GM11168 (cell line): ENCODE measurements around the gene TNIP2.
"Not testable (repeated sequence)": the region's sequence is repeated elsewhere in the genome, so short reads cannot be mapped to it uniquely, and the experiment has no call there.

Experiments
- in situ Hi-C: fragments of 300-500 bp; cut with MboI; formaldehyde crosslinking; loops from one replicate; pipeline ENCODE4 v1.12.0; 2022; ENCODE audit warnings: low sequenced_read_pairs; ENCODE audit not compliant: unreplicated experiment

The TNIP2 gene

GRCh38 chr4:2728806-2729532 lies 27.2 kb downstream of the TNIP2 start:
- in situ Hi-C loops: no loop called here

- in situ Hi-C loops: no loop called here
Measured at GRCh38 chr4:2728221-2728620, 27.9 kb downstream of the TNIP2 start.

- in situ Hi-C loops: not testable (repeated sequence)
Measured at GRCh38 chr4:2726881-2727280, 29.3 kb downstream of the TNIP2 start.

- in situ Hi-C loops: no loop called here
Measured at GRCh38 chr4:2725380-2725779, 30.8 kb downstream of the TNIP2 start.

GRCh38 chr4:2723751-2724150 lies 32.4 kb downstream of the TNIP2 start:
- in situ Hi-C loops: no loop called here

GRCh38 chr4:2722033-2722432 lies 34.1 kb downstream of the TNIP2 start:
- in situ Hi-C loops: no loop called here

- in situ Hi-C loops: no loop called here
Measured at GRCh38 chr4:2721586-2721985, 34.5 kb downstream of the TNIP2 start.

GRCh38 chr4:2716236-2716635 lies 39.9 kb downstream of the TNIP2 start:
- in situ Hi-C loops: no loop called here

- in situ Hi-C loops: no loop called here
Measured at GRCh38 chr4:2715426-2715825, 40.7 kb downstream of the TNIP2 start.

GRCh38 chr4:2714918-2715317 lies 41.2 kb downstream of the TNIP2 start:
- in situ Hi-C loops: no loop called here

GRCh38 chr4:2714061-2714770 lies 41.9 kb downstream of the TNIP2 start:
- in situ Hi-C loops: no loop called here

- in situ Hi-C loops: no loop called here
Measured at GRCh38 chr4:2713337-2713736, 42.8 kb downstream of the TNIP2 start.

- in situ Hi-C loops: no loop called here
Measured at GRCh38 chr4:2712261-2712842, 43.8 kb downstream of the TNIP2 start.

- in situ Hi-C loops: no loop called here
Measured at GRCh38 chr4:2702770-2703169, 53.4 kb downstream of the TNIP2 start.

GRCh38 chr4:2702361-2702760 lies 53.8 kb downstream of the TNIP2 start:
- in situ Hi-C loops: no loop called here

- in situ Hi-C loops: no loop called here
Measured at GRCh38 chr4:2700031-2700430, 56.1 kb downstream of the TNIP2 start.

- in situ Hi-C loops: no loop called here
Measured at GRCh38 chr4:2699534-2699933, 56.6 kb downstream of the TNIP2 start.

GRCh38 chr4:2698951-2699505 lies 57.1 kb downstream of the TNIP2 start:
- in situ Hi-C loops: no loop called here

GRCh38 chr4:2698504-2698903 lies 57.6 kb downstream of the TNIP2 start:
- in situ Hi-C loops: no loop called here

GRCh38 chr4:2697995-2698414 lies 58.1 kb downstream of the TNIP2 start:
- in situ Hi-C loops: no loop called here

- in situ Hi-C loops: no loop called here
Measured at GRCh38 chr4:2696423-2696822, 59.7 kb downstream of the TNIP2 start.
